IMR-90 (cell line): ENCODE measurements around the gene PLGRKT. TPM values are rescaled to one million over a fixed set of nuclear protein-coding genes. Genes with fewer than 3 reads are reported as not detected.

Experiments used
- ATAC-seq: fragments of 200-7000 bp; cut with Tn5 transposase; 2 replicates; pipeline ENCODE4 v1.9.1; 2020; ENCODE audit warnings: low read depth, mild to moderate bottlenecking, moderate library complexity
- BruUV-seq: library from RNA; stranded (reverse); fragments of 400-500 nt; replicated peaks from 2 replicates; lab custom pipeline; 2021; lab: Mats Ljungman, UMichigan
- CTCF ChIA-PET: fragments of 300-600 bp; formaldehyde crosslinking; extraction: SDS; loops from one replicate; lab custom pipeline; 2021; ENCODE audit warnings: antibody characterized with exemption; lab: Yijun Ruan, JAX
- POLR2A ChIA-PET: fragments of 300-600 bp; sonication (Branson Sonifier 250); formaldehyde crosslinking; loops from one replicate; lab custom pipeline; 2022; ENCODE audit warnings: antibody characterized with exemption; ENCODE audit not compliant: unreplicated experiment; lab: Charles Lee
- DNase-seq: peaks from one replicate; pipeline ENCODE4 v3.0.0; 2013
- H2AFZ ChIP-seq: replicated peaks from 2 replicates; pipeline ENCODE3; 2013; ENCODE audit warnings: low read length, mild to moderate bottlenecking; ENCODE audit not compliant: poor library complexity
- H2AK5ac ChIP-seq: 2 replicates; pipeline ENCODE4 v1.6.1; 2013; ENCODE audit warnings: low read depth, low read length, inconsistent platforms
- H2AK9ac ChIP-seq: replicated peaks from 2 replicates; pipeline ENCODE3; 2013; ENCODE audit warnings: mild to moderate bottlenecking, low read depth, low read length, moderate library complexity; ENCODE audit not compliant: poor library complexity
- H2BK120ac ChIP-seq: 2 replicates; pipeline ENCODE4 v1.6.1; 2013; ENCODE audit warnings: low read depth, low read length, inconsistent platforms
- H2BK15ac ChIP-seq: 3 replicates; pipeline ENCODE4 v1.6.1; 2013; ENCODE audit warnings: low read depth, low read length, inconsistent platforms
- H2BK20ac ChIP-seq: 2 replicates; pipeline ENCODE4 v1.6.1; 2013; ENCODE audit warnings: low read depth, mild to moderate bottlenecking, inconsistent platforms, low read length, moderate library complexity
- H2BK5ac ChIP-seq: 2 replicates; pipeline ENCODE4 v1.6.1; 2013; ENCODE audit warnings: mild to moderate bottlenecking, low read depth, low read length, inconsistent platforms; ENCODE audit not compliant: poor library complexity, severe bottlenecking
- H3K14ac ChIP-seq: replicated peaks from 2 replicates; pipeline ENCODE4 v1.6.1; 2013; ENCODE audit warnings: low read depth, low read length, inconsistent platforms
- H3K18ac ChIP-seq: 2 replicates; pipeline ENCODE4 v1.6.1; 2013; ENCODE audit warnings: low read depth, low read length, control low read depth
- H3K23ac ChIP-seq: 2 replicates; pipeline ENCODE4 v1.6.1; 2013; ENCODE audit warnings: low read depth, low read length, inconsistent platforms
- H3K27ac ChIP-seq: 2 replicates; pipeline ENCODE4 v1.5.1; 2013; ENCODE audit warnings: mild to moderate bottlenecking, control low read depth, low read length; ENCODE audit not compliant: insufficient read depth
- H3K27me3 ChIP-seq: 2 replicates; pipeline ENCODE4 v1.6.1; 2013; ENCODE audit warnings: low read length; ENCODE audit not compliant: control insufficient read depth, insufficient read depth
- H3K36me3 ChIP-seq: 2 replicates; pipeline ENCODE4 v1.6.1; 2013; ENCODE audit warnings: low read length, mixed read lengths; ENCODE audit not compliant: control insufficient read depth, insufficient read depth
- H3K4ac ChIP-seq: 2 replicates; pipeline ENCODE4 v1.6.1; 2013; ENCODE audit warnings: low read depth, low read length, inconsistent platforms
- H3K4me1 ChIP-seq: 2 replicates; pipeline ENCODE4 v1.6.1; 2013; ENCODE audit warnings: low read length, mixed read lengths; ENCODE audit not compliant: control insufficient read depth, insufficient read depth
- H3K4me2 ChIP-seq: 2 replicates; pipeline ENCODE4 v1.6.1; 2013; ENCODE audit warnings: low read depth, mild to moderate bottlenecking, control low read depth, low read length, moderate library complexity
- H3K4me3 ChIP-seq: 2 replicates; pipeline ENCODE4 v1.5.1; 2013; ENCODE audit warnings: low read depth, mild to moderate bottlenecking, control low read depth, low read length, moderate library complexity; ENCODE audit not compliant: insufficient read depth
- H3K56ac ChIP-seq: 2 replicates; pipeline ENCODE4 v1.6.1; 2013; ENCODE audit warnings: low read length, inconsistent platforms; ENCODE audit not compliant: insufficient read depth; ENCODE audit errors: extremely low read depth
- H3K79me1 ChIP-seq, 2 experiments: 2 replicates each; pipeline ENCODE4 v1.6.1; 2013; ENCODE audit warnings: low read length in 2 of 2, inconsistent platforms in 1 of 2, low read depth in 1 of 2
- H3K9ac ChIP-seq: 2 replicates; pipeline ENCODE4 v1.6.1; 2013; ENCODE audit warnings: low read depth, low read length, control low read depth
- H3K9me1 ChIP-seq: 2 replicates; pipeline ENCODE4 v1.6.1; 2013; ENCODE audit warnings: low read length, inconsistent platforms; ENCODE audit not compliant: insufficient read depth
- H3K9me3 ChIP-seq: 2 replicates; pipeline ENCODE4 v1.6.1; 2013; ENCODE audit warnings: low read length; ENCODE audit not compliant: control insufficient read depth, insufficient read depth
- H4K20me1 ChIP-seq: 2 replicates; pipeline ENCODE4 v1.6.1; 2013; ENCODE audit warnings: low read length, inconsistent platforms; ENCODE audit not compliant: insufficient read depth
- H4K5ac ChIP-seq: 2 replicates; pipeline ENCODE4 v1.6.1; 2013; ENCODE audit warnings: mild to moderate bottlenecking, low read depth, low read length, control low read depth
- H4K8ac ChIP-seq, 2 experiments: 2 replicates each; pipeline ENCODE4 v1.6.1; 2013; ENCODE audit warnings: low read depth in 2 of 2, low read length in 2 of 2, control low read depth in 1 of 2, inconsistent platforms in 1 of 2
- H4K91ac ChIP-seq: 2 replicates; pipeline ENCODE4 v1.6.1; 2013; ENCODE audit warnings: low read depth, low read length, inconsistent platforms; ENCODE audit not compliant: insufficient read depth
- BHLHE40 ChIP-seq: fragments of 150-350 bp; IDR thresholded peaks from 2 replicates; pipeline ENCODE4 v1.6.1; 2016; ENCODE audit warnings: mild to moderate bottlenecking, low read depth, low read length
- CHD1 ChIP-seq: IDR thresholded peaks from 2 replicates; pipeline ENCODE4 v1.6.1; 2012; ENCODE audit warnings: low read depth, low read length, improper control_type of control experiment
- CTCF ChIP-seq: conservative IDR thresholded peaks from 2 replicates; pipeline ENCODE4 v1.5.1; 2012; ENCODE audit warnings: mild to moderate bottlenecking, low read depth, low read length, improper control_type of control experiment
- FOS ChIP-seq: fragments of 150-350 bp; IDR thresholded peaks from 2 replicates; pipeline ENCODE4 v1.6.1; 2016; ENCODE audit warnings: low read depth, low read length
- MAFK ChIP-seq: IDR thresholded peaks from 2 replicates; pipeline ENCODE4 v1.6.1; 2012; ENCODE audit warnings: low read depth, low read length, improper control_type of control experiment
- MAZ ChIP-seq: IDR thresholded peaks from 2 replicates; pipeline ENCODE4 v1.6.1; 2012; ENCODE audit warnings: low read depth, mild to moderate bottlenecking, low read length, improper control_type of control experiment, moderate library complexity, borderline replicate concordance
- NFE2L2 ChIP-seq: fragments of 150-350 bp; IDR thresholded peaks from 2 replicates; pipeline ENCODE4 v1.6.1; 2016; ENCODE audit warnings: low read depth, mild to moderate bottlenecking, low read length
- RCOR1 ChIP-seq: IDR thresholded peaks from 2 replicates; pipeline ENCODE4 v1.6.1; 2012; ENCODE audit warnings: mild to moderate bottlenecking, low read length, improper control_type of control experiment; ENCODE audit not compliant: insufficient replicate concordance
- RFX5 ChIP-seq: IDR thresholded peaks from 2 replicates; pipeline ENCODE4 v1.8.0; 2012; ENCODE audit warnings: low read depth, mild to moderate bottlenecking, low read length, moderate library complexity
- WGBS, 2 experiments: methylation state at CpG; one replicate each; pipeline versions ENCODE4 v1.1.5 to v1.1.7; 2013; ENCODE audit warnings: missing lambda C conversion rate in 2 of 2; ENCODE audit not compliant: insufficient read length in 1 of 2; ENCODE audit errors: extremely low coverage in 2 of 2; 5-methylcytosine and 5-hydroxymethylcytosine counted together
- dilution Hi-C: fragments of 300-500 bp; cut with HindIII; formaldehyde crosslinking; loops from one replicate; pipeline ENCODE4 v1.14.3; 2018; ENCODE audit warnings: low sequenced_read_pairs; ENCODE audit not compliant: unreplicated experiment
- in situ Hi-C: fragments of 300-500 bp; cut with MboI; formaldehyde crosslinking; loops from 3 replicates; pipeline ENCODE4 v1.14.3; 2019; ENCODE audit warnings: low sequenced_read_pairs, inconsistent platforms, mixed read lengths
- intact Hi-C: fragments of 100-400 bp; cut with micrococcal nuclease; formaldehyde crosslinking; loops from 2 replicates; pipeline ENCODE4 v1.10.0; 2022
- polyA plus RNA-seq, 3 experiments: library from polyadenylated mRNA; depleted of rRNA; stranded (reverse); fragments of >200 nt; gene quantifications; 2 replicates each; pipeline ENCODE4 v1.2.3, GENCODE V29; 2012; ENCODE audit warnings: low replicate concordance in 1 of 3
- total RNA-seq: library from RNA; depleted of rRNA; stranded (reverse); fragments of >200 nt; gene quantifications from 2 replicates; pipeline ENCODE4 v1.2.3, GENCODE V29; 2012
- TF ChIP-seq, protein P1 (sequence below): fragments of 150-350 bp; IDR thresholded peaks from 2 replicates; pipeline ENCODE4 v1.6.1; 2016; ENCODE audit warnings: low read depth, mild to moderate bottlenecking, low read length, moderate library complexity, borderline replicate concordance
- TF ChIP-seq, protein P2 (sequence below): fragments of 150-350 bp; IDR thresholded peaks from 2 replicates; pipeline ENCODE4 v1.6.1; 2017; ENCODE audit warnings: mild to moderate bottlenecking, antibody characterized with exemption, low read length, low read depth

Gene PLGRKT
- total and polyA plus RNA-seq, 2 of the 4 experiments (the other 2 are of a cell fraction), result 10.8 to 12.7 TPM

- Histone ChIP-seq H3K36me3 (no peaks in the 10 kb centered on the region), H3K9ac (no peak overlapping the region), H3K14ac (no peak overlapping the region), H3K27me3 (no peaks in the 10 kb centered on the region), H2AK9ac (no peak overlapping the region), H3K4me1 (no peaks in the 10 kb centered on the region), H3K79me1 (no peaks in the 10 kb centered on the region), H3K56ac (no peak overlapping the region), H3K4me3 (no peak overlapping the region), H3K18ac (no peak overlapping the region), H2BK15ac (no peak overlapping the region), H2BK5ac (no peak overlapping the region), H2AK5ac (no peak overlapping the region), H3K9me1 (no peaks in the 10 kb centered on the region), H4K8ac (no peak overlapping the region), H4K20me1 (no peaks in the 10 kb centered on the region), H3K9me3 (no peaks in the 10 kb centered on the region), H3K4ac (no peak overlapping the region), H2BK20ac (no peak overlapping the region), H3K23ac (no peak overlapping the region), H4K5ac (no peak overlapping the region), H3K27ac (no peak overlapping the region), H2AFZ (no peak overlapping the region), H4K91ac (no peak overlapping the region), H3K4me2 (no peak overlapping the region), H2BK120ac (no peak overlapping the region)
- ChIA-PET POLR2A (no interaction called here), CTCF (no interaction called here)
- TF ChIP-seq MAZ, result no peak
- TF ChIP-seq, protein P1, sequence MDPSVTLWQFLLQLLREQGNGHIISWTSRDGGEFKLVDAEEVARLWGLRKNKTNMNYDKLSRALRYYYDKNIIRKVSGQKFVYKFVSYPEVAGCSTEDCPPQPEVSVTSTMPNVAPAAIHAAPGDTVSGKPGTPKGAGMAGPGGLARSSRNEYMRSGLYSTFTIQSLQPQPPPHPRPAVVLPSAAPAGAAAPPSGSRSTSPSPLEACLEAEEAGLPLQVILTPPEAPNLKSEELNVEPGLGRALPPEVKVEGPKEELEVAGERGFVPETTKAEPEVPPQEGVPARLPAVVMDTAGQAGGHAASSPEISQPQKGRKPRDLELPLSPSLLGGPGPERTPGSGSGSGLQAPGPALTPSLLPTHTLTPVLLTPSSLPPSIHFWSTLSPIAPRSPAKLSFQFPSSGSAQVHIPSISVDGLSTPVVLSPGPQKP, result no peak
- TF ChIP-seq CHD1, result no peak
- no peak for TF ChIP-seq NFE2L2
- no peak for TF ChIP-seq BHLHE40
- no peak for TF ChIP-seq MAFK
- TF ChIP-seq, protein P2, sequence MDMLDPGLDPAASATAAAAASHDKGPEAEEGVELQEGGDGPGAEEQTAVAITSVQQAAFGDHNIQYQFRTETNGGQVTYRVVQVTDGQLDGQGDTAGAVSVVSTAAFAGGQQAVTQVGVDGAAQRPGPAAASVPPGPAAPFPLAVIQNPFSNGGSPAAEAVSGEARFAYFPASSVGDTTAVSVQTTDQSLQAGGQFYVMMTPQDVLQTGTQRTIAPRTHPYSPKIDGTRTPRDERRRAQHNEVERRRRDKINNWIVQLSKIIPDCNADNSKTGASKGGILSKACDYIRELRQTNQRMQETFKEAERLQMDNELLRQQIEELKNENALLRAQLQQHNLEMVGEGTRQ, result no peak
- no peak for TF ChIP-seq FOS
- no peak for TF ChIP-seq RFX5
- TF ChIP-seq RCOR1, result no peak
- no peak for TF ChIP-seq CTCF
- DNase-seq, result no peak
- intact Hi-C loops (no loop called here), in situ Hi-C loops (no loop called here), dilution Hi-C loops (no loop called here)
- BruUV-seq, result no TSS peak
- 69% methylated on average over 2 of the region's 3 CpGs; no CpG with 5 or more reads in 1 of the 2 experiments for WGBS, 2 experiments
- ATAC-seq, result no peak
These were observed 55.2 kb downstream of the PLGRKT start for GRCh38 chr9:5382479-5382878.
